Fibroblast of lung (primary cell): ENCODE data around the gene MEGF6.

Experiments
- CTCF ChIP-seq, 2 donors: IDR thresholded peaks in 1 of 2; conservative IDR thresholded peaks in 1 of 2; 1 replicate in 1 of 2; 2 replicates in 1 of 2; pipeline ENCODE4 v1.5.1; 2011 to 2012; ENCODE audit warnings: low read length in 2 of 2, control low read depth in 1 of 2, inconsistent platforms in 1 of 2, low read depth in 1 of 2, mild to moderate bottlenecking in 1 of 2
- EZH2 ChIP-seq: IDR thresholded peaks from 2 replicates; pipeline ENCODE4 v1.5.1; 2012; ENCODE audit warnings: low read length, control low read depth, mild to moderate bottlenecking; ENCODE audit errors: missing control alignments

- no peak for TF ChIP-seq CTCF (conservative IDR thresholded peaks at IDR 0.05 in 1 of 2, IDR thresholded peaks at IDR 0.05 in 1 of 2; ENCODE audit: low read depth in 1 of 2, low read length in 2 of 2)
- TF ChIP-seq EZH2 = no peak
These were observed 106.1 kb downstream of the MEGF6 start for GRCh38 chr1:3505161-3505560.
